NCI-H146 treated with DMSO at 0.1 percent for 48 hours (cell line): ENCODE data around the gene CABP2.
A peak's percentile ranks its signal among the peaks of the same experiment; 100 is the strongest.
"Not testable (repeated sequence)": the region's sequence is repeated elsewhere in the genome, so short reads cannot be mapped to it uniquely, and the experiment has no call there.

ENCODE experiments used
- DNase-seq: peaks from one replicate; lab custom pipeline; 2025; ENCODE audit not compliant: unreplicated experiment; lab: John Stamatoyannopoulos, UW

CABP2 gene

DNA sequence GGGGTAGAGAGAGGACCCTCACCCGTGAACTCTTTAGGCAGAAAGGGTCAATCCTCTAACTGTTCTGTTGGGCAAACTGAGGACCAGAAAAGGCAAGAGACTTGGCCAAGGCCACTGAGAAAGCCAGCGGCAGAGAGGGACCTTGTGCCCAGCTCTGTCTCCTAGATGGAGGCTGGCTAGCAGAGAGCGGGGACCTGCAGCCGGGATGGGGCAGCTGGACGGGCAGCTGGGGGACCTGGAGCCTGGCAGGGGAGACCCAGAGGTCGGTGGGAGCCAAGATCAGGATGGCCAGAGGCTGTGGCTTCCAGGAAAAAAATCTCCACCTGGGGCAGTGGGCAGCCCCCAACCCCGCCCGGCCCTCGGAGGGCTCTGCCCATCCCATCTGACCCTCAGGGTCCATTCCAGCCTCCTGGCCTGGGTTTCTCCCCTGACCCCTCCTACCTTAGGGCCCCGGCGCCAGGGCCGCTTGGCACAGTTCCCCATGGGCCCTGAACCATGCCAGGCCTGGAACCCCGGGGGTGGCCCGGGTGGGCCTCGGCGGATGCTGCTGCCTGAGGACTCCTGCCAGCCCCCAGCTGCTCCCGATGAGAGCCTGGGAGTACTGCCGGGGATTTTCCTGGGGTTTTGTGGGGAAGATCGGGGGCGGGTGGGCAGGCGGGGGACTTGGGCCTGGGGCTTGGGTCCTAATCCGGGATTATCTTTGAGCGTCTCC, at the start of gene CABP2:
Gene CABP2 (minus strand): TSS at position 603 of the 712 bp plus-strand sequence. CDS start 120 bp downstream, at position 483.
- no peak for DNase-seq

DNA sequence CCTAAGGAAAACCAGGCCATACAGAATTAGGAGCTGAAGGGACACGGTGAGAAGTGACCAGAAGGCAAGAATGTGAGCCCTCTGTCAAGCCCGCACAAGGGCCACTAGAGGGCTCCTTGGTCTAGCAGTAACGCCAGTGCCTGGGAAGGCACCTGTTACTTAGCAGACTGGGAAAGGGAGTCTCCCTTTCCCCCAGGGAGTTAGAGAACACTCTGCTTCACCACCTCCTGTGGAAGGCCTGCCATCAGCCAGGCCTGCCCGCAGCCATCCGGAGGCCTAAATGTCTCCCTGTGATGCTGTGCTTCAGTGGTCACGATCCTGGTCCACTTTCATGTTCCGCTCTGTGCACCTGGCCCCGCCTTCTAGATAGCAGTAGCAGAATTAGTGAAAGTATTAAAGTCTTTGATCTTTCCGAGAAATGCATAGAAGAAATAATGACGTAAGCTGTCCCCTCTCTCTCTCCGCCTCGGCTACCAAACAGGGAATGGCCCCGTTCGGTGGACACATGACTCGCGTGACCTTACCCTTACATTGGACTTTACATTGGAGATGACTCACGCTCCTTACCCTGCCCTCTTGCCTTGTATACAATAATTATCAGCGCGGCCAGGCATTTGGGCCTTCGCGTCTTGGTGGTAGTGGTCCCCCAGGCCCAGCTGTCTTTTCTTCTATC, 49.6 kb upstream of the CABP2 start:
- DNase-seq, result peak; percentile 61

DNA sequence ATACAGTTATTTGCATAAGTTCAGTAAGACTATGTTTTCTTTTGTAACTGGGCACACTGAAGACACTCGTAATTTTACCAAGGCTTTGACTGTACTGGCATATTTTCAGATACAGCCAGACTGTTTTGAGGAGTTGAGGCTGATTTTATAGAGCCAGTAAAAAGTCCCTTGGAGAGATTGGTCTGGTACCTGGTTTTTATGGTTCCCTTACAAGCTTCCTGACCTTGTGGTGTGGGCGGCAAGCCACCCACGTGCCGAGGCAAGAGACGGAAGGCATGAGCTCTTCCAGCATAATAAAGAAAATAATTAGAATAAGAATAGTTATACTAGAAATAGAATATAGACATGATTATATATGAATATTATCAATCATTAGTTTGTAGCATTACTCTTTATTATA, 49.1 kb upstream of the CABP2 start:
- DNase-seq, result no peak

DNA sequence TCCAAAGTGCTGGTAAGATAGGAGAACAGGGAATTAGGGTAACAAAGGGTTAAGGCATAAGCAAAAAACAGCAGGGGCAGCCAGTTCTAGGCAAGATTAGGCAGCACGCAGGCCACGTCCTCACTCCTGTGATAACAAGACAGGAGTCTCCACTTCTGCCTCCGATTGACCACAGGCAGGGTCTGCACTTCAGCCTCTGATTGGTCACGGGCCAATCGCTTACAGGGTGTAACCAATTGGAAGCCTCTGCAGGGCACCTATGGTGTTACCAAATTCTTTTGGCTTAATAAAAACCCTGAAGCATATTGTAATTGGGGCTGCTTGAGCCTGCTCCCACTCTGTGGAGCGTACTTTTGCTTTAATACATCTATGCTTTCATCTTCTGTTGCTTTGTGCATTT, 48.2 kb upstream of the CABP2 start:
- no peak for DNase-seq

DNA sequence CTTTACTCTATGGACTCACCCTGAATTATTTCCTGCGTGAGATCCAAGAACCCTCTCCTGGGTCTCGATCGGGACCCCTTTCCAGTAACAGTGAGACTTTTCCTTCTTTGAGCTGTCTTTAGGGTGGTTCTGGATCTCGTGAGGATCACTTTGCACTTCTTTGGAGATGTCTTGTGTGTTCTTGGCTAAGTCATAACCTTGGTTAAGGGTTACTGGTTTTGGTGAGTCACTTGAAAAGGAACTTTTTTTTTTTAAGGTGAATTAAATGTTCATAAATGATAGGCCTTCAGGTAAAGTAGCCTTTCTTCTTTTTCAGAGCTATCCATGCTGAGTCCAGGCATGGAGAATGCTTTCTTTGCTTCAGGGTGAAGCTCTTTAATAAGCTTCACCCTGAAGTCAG, 41.0 kb upstream of the CABP2 start:
- no peak for DNase-seq

DNA sequence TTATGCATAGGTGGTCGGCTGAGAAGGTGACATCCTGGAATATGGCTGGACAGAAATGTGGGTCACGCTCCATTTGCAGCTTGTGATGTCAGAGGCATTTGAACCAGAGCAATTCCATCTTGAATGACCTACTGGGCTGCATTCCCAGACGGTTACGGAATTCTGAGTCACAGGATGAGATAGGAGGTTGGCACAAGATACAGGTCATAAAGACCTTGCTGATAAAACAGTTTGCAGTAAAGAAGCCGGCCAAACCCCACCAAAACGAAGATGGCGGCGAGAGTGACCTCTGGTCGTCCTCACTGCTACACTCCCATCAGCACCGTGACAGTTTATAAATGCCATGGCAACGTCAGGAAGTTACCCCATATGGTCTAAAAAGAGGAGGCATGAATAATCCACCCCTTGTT, 40.5 kb upstream of the CABP2 start:
- DNase-seq, result not testable (repeated sequence)

DNA sequence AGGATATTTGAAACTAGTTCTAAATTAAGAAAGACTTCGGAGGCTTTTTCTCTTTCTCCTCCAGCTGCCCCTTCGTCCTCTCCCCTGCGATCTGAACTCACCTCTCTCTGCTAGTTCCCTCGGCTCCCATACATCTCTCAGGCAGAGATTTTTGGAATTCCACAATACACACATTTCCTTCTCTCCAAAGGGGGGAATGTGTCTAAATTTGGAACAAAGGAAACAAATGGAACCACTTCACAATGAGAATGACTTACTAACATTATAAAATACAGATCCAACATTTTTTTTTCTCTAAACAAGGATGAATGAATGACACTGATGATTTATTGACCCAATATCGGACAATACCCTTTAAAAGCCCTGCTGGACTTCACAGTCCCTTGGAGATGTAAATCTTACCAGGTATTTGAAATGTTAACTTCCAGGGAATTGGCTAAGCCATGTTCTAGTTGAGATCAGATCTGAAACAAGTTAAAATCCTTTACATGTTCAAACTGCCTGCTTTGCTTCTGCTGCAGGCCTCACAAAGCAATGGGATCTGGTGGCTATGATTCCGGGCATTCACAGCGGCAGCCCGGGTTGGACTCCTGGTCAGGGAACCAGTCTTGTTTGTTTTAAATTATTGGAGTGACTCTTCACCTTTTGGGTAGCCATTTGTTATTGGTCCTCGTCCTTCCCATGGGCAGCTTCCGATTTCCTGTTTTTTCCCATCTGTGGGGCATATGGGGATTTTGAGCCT, 39.9 kb upstream of the CABP2 start:
- no peak for DNase-seq

DNA sequence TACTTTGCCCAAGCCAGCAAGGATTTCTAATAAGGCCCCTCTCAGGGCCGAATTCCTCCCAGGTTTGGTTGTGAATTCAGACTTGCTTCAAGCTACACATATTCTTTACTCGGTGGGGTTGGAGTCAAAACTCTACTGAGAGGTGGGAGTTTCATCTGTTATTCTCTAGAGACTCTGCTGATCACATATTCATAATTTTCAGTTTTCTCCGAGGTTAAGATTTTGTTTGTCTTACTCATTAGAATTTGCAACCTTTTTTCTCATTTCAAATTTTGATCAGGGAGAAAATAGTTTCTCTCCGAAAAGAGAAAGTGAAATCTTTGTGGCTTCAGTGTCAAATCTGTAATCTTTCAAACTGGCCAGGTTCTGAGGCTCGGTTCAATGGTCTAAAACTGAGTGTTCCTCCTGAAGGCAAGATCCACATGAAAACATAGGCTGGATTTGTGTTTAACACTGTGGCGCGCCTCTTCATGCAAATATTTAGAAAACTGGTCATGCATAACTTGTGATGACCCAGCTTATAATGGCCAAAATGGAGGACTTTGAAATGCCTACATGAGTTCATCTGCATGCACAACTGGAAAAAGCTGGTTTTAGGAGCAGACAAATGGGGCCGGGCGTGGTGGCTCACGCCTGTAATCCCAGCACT, 38.8 kb upstream of the CABP2 start:
- DNase-seq, result no peak

DNA sequence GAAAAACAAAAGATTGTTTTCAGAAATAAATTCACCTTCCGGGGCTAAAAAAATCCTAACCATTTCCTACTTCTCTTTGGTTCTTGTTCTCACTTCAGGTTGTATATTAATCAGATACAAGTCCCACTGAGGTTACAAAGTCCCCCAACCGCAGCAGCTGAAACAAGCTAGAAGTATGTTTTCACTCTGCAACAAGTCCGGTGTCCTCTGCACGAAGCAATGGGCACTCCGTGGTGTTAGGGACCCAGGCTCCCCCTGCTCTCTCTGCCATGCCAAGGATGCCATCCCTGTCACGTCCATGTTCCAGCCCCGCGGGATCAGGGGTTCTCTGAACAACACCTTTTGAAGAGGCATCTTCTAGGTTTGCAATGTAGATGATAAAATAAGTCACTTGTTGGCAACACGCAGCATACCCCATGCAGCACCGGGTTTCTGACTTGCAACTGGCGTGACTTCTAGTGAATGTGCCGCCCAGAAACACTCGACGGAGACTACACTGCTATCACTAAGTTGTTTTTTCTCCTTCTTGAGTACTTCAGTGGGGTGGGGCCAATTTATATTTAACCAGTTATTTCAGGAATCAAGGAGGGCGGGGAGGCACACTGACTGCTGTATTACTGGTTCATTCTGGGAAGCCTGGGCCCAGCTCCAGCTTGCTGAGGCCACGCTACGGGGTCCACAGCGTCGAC, 35.0 kb upstream of the CABP2 start:
- no peak for DNase-seq

DNA sequence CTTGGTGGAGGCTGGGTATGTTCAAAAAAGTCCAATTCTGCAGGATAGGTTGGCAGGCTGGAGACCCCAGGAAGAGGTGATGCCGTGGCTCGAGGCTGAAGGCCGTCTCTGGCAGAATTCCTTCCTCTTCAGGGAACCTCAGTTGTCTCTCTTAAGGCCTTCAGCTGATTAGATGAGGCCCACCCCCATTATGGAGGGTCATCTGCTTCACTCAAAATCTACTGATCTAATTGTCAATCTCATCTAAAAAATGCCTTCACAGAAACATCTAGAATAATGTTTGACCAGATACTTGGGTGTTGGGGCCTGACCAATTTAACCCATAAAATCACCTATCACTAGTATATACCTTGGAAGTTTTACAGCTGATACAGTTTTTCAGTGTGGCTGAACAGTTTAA, 33.0 kb upstream of the CABP2 start:
- DNase-seq, result no peak

DNA sequence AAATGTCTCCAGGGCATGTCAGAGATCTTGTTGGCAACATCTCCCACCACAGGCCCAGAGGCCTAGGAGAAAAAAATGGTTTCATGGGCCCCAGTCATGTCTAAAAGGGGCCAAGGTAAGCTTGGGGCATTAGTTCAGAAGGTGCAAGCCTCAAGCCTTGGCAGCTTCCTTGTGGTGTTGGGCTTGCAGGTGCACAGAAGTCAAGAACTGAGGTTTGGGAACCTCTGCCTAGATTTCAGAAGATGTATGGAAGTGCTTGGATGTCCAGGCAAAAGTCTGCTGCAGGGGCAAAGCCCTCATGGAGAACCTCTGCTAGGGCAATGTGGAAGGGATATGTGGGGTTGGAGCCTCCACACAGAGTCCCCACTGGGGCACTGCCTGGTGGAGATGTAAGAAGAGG, 28.5 kb upstream of the CABP2 start:
- not testable (repeated sequence) for DNase-seq

GRCh38 chr11:67551127-67551526, 27.9 kb upstream of the CABP2 start:
- DNase-seq, result no peak

DNA sequence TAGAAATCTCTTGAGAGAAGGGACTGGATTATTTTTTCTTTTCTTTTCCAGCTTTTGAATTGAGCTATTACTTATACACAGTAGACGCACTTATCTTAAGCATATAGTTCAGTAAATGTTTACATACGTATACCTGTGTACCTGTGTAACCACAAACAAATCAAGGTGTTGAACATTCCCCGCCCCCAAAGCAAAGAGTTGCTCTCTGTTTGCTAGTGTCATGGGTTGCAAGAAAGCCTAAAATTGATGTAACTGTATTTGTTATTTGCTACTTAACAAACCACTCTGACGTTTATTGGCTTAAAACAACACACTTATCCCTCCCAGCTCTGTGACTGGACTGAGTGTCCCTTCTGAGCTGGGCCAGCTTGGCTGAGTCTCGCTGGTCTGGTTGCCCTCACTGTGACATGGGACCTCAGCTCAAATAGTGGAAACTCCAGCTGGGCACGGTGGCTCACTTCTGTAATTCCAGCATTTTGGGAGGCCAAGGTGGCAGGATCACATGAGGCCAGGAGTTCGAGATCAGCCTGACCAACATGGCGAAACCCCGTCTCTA, 25.4 kb upstream of the CABP2 start:
- no peak for DNase-seq

- not testable (repeated sequence) for DNase-seq
Observed at GRCh38 chr11:67548112-67548511, 24.9 kb upstream of the CABP2 start.

DNA sequence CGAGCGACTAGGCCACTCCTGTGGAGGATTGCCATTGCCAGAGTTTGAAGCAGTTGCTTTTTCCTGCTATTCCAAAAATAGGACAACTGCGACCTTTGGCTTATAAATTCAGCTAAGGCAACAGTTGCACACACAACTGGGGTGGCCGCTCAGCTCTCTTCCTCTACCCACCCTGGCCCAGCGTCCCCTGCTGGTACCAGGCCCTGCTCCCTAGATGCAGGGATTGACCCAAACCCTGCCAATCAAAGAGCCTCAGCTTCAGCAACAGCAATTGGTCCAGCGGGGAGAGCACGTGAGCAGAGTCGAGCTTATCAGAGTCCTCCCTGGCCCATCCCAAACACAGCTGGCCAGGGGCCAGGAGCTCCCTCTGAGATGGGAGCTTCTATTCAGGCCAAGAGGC, 22.0 kb upstream of the CABP2 start:
- no peak for DNase-seq

DNA sequence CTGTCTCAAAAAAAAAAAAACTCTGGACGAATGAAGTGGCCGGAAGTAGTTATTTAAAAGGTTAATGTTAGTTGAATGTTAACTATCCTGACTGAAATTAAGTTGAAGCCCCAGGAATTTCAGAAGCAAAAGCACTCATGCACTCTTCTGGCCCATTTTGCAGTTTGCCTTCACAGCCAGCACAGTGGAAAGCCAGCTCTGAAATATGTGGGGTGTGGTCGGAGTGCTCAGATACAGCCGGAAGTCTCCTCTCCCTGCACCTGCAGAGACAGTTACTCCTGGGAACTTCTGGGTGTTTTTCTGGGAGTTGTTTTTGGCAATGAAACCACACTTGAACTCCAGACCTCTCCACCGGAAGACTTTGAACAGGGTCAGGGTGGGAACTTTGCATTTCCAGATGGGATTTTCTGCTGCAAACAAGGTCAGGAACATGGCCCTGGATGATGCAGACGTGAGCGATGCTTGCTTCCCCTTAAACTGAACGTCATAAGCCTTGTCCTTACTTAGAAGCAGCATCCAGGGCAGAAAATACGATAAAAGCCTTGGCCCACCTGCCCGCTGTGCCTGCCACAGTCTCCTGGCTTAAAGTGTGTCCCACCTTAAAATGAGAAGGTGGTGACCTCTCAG, 21.5 kb upstream of the CABP2 start:
- DNase-seq, result no peak

GRCh38 chr11:67543585-67543984, 20.3 kb upstream of the CABP2 start:
- DNase-seq, result no peak

DNA sequence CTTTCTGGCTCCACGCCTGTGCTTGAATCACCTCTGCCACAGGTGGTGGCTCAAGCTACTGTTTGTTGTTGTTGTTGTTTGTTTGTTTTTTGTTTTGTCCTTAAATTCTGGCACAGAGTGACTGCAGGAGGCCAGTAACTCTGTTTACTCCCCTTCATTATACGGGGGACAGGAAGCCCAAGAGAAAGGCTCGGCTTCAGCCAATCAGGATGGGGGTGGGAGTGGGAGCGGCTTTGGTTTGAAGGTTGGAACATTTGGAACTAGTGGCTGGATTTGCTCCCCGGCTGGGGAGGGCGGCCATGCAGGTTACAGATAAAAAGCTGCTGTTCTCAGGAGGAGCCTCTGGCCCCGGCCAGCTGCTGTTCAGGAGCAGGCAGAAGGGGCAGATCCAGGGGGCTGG, 19.7 kb upstream of the CABP2 start:
- no peak for DNase-seq

- DNase-seq, result no peak
Observed at GRCh38 chr11:67542169-67542568, 18.9 kb upstream of the CABP2 start.

DNA sequence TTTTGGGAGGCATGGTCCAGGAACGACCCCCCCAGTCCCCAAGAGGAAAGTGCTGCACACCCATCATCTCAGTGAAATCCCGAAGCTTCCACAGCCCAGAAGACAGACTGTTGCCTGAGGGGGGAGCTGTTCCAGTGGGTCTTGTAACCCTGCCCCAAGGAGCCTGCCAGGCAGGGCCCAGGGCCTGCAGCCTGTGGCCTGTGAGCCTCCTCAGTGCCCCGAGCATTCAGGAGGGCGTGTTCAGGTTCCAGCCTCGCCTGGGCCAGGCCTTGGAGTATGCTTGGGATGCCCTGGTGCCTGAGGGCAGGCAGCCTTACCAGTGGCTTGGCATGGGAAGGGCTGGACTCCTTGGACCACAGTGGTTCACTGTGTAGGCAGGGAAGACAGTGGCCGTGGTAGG, 18.0 kb upstream of the CABP2 start:
- no peak for DNase-seq
